Measurements from ENCODE around the gene STK32C.

Gene STK32C

GRCh38 chr10:132301371-132302330, 6.1 kb downstream of the STK32C start:
- TF ChIP-seq CTCF (IDR thresholded peaks at IDR 0.05; ENCODE audit: insufficient read depth, low read depth, low read length, missing control alignments), result no peak
- no peak for DNase-seq (ENCODE audit: low read depth)
- no peak overlapping the region for H3K4me3 ChIP-seq (ENCODE audit: low read length)

GRCh38 chr10:132300582-132300981, 7.2 kb downstream of the STK32C start:
- no peak for TF ChIP-seq CTCF (IDR thresholded peaks at IDR 0.05; ENCODE audit: insufficient read depth, low read depth, low read length, missing control alignments)
- no peak overlapping the region for H3K4me3 ChIP-seq (ENCODE audit: low read length)
- no peak for DNase-seq (ENCODE audit: low read depth)

- H3K4me3 ChIP-seq (ENCODE audit: low read length), result no peak overlapping the region
- TF ChIP-seq CTCF (IDR thresholded peaks at IDR 0.05; ENCODE audit: insufficient read depth, low read depth, low read length, missing control alignments), result no peak
- DNase-seq (ENCODE audit: low read depth), result no peak
These were observed 8.1 kb downstream of the STK32C start for GRCh38 chr10:132299371-132300336.

- no peak for TF ChIP-seq CTCF (IDR thresholded peaks at IDR 0.05; ENCODE audit: insufficient read depth, low read depth, low read length, missing control alignments)
- no peak for DNase-seq (ENCODE audit: low read depth)
- H3K4me3 ChIP-seq (ENCODE audit: low read length), result no peak overlapping the region
These were observed 9.5 kb downstream of the STK32C start for GRCh38 chr10:132298038-132298881.

GRCh38 chr10:132297526-132297925, 10.2 kb downstream of the STK32C start:
- no peak overlapping the region for H3K4me3 ChIP-seq (ENCODE audit: low read length)
- no peak for TF ChIP-seq CTCF (IDR thresholded peaks at IDR 0.05; ENCODE audit: insufficient read depth, low read depth, low read length, missing control alignments)
- no peak for DNase-seq (ENCODE audit: low read depth)
